Glutamatergic neuron (in vitro differentiated cells): ENCODE measurements around the gene KRAS. TPM values are rescaled to one million over a fixed set of nuclear protein-coding genes. Genes with fewer than 3 reads are reported as not detected.
A peak's percentile ranks its signal among the peaks of the same experiment; 100 is the strongest.
"Not testable (repeated sequence)": the region's sequence is repeated elsewhere in the genome, so short reads cannot be mapped to it uniquely, and the experiment has no call there.

ENCODE experiments used
- DNase-seq: peaks from one replicate; pipeline ENCODE4 v3.0.0; 2022
- H3K27ac Mint-ChIP-seq: one replicate; pipeline ENCODE4 v1.8.0; 2020; ENCODE audit warnings: mild to moderate bottlenecking, mixed read lengths, inconsistent platforms; ENCODE audit not compliant: unreplicated experiment
- H3K27me3 Mint-ChIP-seq: one replicate; pipeline ENCODE4 v1.8.0; 2020; ENCODE audit warnings: mild to moderate bottlenecking, moderate library complexity, mixed read lengths, inconsistent platforms; ENCODE audit not compliant: unreplicated experiment
- H3K36me3 Mint-ChIP-seq: one replicate; pipeline ENCODE4 v1.8.0; 2020; ENCODE audit warnings: mild to moderate bottlenecking, mixed read lengths, inconsistent platforms; ENCODE audit not compliant: unreplicated experiment
- H3K4me1 Mint-ChIP-seq: one replicate; pipeline ENCODE4 v1.8.0; 2020; ENCODE audit warnings: mild to moderate bottlenecking, low read depth, mixed read lengths, inconsistent platforms; ENCODE audit not compliant: unreplicated experiment
- H3K4me3 Mint-ChIP-seq: one replicate; pipeline ENCODE4 v1.8.0; 2020; ENCODE audit warnings: mild to moderate bottlenecking, mixed read lengths, inconsistent platforms; ENCODE audit not compliant: unreplicated experiment
- H3K9me3 Mint-ChIP-seq: one replicate; pipeline ENCODE4 v1.8.0; 2020; ENCODE audit warnings: mild to moderate bottlenecking, moderate library complexity, mixed read lengths, inconsistent platforms; ENCODE audit not compliant: unreplicated experiment
- long read RNA-seq: library from polyadenylated mRNA; unstranded; transcript quantifications from one replicate; pipeline ENCODE4 v2.0.0, GENCODE V29; 2020; ENCODE audit not compliant: unreplicated experiment
- total RNA-seq: library from RNA; stranded (reverse); fragmentation: NEBNext Ultra II Directional; extraction: Animal tissue kit (Norgen Biotek cat#: 25700); gene quantifications from one replicate; pipeline ENCODE4 v1.2.1, GENCODE V29; 2021; ENCODE audit not compliant: unreplicated experiment
- TF ChIP-seq, protein P1 (sequence below): fragments of 200-600 bp; sonication (generic); IDR thresholded peaks from one replicate; pipeline ENCODE4 v1.5.0; 2021; ENCODE audit not compliant: partially characterized antibody, unreplicated experiment

Gene KRAS
- 42.6 TPM for total RNA-seq
- long read RNA-seq, full-length matches to known transcripts, result 17 of 21 reads
- long read RNA-seq, partial matches to known transcripts, result 1 of 21 reads
- long read RNA-seq, other reads (novel, unspliced or antisense), result 3 of 21 reads

GRCh38 chr12:25250744-25251730, at the start of gene KRAS:
Gene KRAS (minus strand): TSS chr12:25250929.
- Mint-ChIP-seq H3K27ac (peak within 1 kb of the TSS; percentile 91), H3K4me1 (peaks cover 16% of the 10 kb centered on the region), H3K27me3 (peaks cover 9% of the 10 kb centered on the region), H3K9me3 (peaks cover 2% of the 10 kb centered on the region), H3K36me3 (peaks cover 5% of the 10 kb centered on the region), H3K4me3 (peak within 1 kb of the TSS; percentile 97)
- TF ChIP-seq, protein P1, sequence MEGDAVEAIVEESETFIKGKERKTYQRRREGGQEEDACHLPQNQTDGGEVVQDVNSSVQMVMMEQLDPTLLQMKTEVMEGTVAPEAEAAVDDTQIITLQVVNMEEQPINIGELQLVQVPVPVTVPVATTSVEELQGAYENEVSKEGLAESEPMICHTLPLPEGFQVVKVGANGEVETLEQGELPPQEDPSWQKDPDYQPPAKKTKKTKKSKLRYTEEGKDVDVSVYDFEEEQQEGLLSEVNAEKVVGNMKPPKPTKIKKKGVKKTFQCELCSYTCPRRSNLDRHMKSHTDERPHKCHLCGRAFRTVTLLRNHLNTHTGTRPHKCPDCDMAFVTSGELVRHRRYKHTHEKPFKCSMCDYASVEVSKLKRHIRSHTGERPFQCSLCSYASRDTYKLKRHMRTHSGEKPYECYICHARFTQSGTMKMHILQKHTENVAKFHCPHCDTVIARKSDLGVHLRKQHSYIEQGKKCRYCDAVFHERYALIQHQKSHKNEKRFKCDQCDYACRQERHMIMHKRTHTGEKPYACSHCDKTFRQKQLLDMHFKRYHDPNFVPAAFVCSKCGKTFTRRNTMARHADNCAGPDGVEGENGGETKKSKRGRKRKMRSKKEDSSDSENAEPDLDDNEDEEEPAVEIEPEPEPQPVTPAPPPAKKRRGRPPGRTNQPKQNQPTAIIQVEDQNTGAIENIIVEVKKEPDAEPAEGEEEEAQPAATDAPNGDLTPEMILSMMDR, result no peak
- DNase-seq, result peak; percentile 96

DNA sequence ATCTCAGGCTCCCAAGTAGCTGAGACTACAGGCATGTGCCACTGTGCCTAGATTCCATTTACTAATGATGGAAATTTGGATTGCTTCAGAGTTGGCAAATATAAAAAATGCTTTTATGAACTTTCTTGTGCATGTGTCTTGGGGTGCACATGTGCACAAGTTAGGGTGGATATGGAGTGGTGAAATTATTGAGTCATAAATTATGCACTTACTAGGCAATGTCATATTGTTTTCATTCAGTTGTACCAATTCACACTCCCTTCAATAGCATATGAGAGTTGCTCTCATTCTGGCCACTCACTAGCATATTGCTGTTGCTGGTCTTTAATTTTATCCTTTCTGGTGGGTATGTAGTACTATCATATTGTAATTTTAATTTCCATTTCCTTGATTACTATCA, 45.7 kb upstream of the KRAS start:
- TF ChIP-seq, protein P1, result no peak
- H3K36me3 Mint-ChIP-seq, result no peaks in the 10 kb centered on the region
- H3K9me3 Mint-ChIP-seq, result no peaks in the 10 kb centered on the region
- DNase-seq, result no peak
- no peak overlapping the region for H3K4me3 Mint-ChIP-seq
- peaks cover 7% of the 10 kb centered on the region for H3K4me1 Mint-ChIP-seq
- no peaks in the 10 kb centered on the region for H3K27me3 Mint-ChIP-seq
- no peak overlapping the region for H3K27ac Mint-ChIP-seq

DNA sequence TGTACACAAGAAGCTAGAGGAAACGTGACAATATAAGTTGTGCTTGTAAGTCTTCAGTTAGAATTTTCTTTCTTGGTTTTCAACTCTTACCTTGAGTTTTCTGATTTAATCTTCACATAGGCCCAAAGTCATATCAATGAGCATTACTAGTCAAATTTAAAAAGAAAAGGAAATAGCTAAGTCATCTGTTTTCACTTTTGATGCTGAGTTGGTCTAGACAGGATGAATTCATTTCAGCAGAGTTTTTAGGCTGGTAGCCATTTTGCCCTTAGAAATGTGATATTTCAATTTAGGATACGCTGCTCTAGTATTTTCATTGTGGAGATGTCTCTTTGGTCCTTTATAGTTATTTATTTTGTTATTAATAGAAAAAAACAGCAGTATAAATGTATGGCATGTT, 44.6 kb upstream of the KRAS start:
- TF ChIP-seq, protein P1, result no peak
- no peak overlapping the region for H3K27ac Mint-ChIP-seq
- DNase-seq, result no peak
- no peaks in the 10 kb centered on the region for H3K9me3 Mint-ChIP-seq
- H3K4me1 Mint-ChIP-seq, result peaks cover 7% of the 10 kb centered on the region
- H3K4me3 Mint-ChIP-seq, result no peak overlapping the region
- H3K36me3 Mint-ChIP-seq, result no peaks in the 10 kb centered on the region
- no peaks in the 10 kb centered on the region for H3K27me3 Mint-ChIP-seq

- Mint-ChIP-seq H3K4me1 (peaks cover 7% of the 10 kb centered on the region), H3K27ac (no peak overlapping the region), H3K36me3 (no peaks in the 10 kb centered on the region), H3K4me3 (no peak overlapping the region), H3K27me3 (no peaks in the 10 kb centered on the region), H3K9me3 (no peaks in the 10 kb centered on the region)
- DNase-seq, result no peak
- TF ChIP-seq, protein P1, result no peak
Measured at GRCh38 chr12:25293653-25294052, 42.9 kb upstream of the KRAS start.

DNA sequence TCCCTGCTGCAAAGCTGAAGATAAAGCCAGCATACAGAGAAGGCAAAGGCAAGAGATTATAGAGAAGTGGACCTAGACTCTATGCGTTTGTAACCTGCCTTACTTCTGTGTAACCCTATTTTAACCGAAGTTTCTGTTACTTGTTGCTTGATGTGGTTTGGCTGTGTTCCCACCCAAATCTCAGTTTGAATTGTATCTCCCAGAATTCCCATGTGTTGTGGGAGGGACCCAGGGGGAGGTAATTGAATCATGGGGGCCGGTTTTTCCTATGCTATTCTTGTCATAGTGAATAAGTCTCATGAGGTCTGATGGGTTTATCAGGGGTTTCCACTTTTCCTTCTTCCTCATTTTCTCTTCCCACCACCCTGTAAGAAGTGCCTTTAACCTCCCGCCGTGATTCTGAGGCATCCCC, 42.1 kb upstream of the KRAS start:
- H3K9me3 Mint-ChIP-seq, DNase-seq, H3K4me3 Mint-ChIP-seq, H3K27ac Mint-ChIP-seq, H3K36me3 Mint-ChIP-seq, H3K4me1 Mint-ChIP-seq, H3K27me3 Mint-ChIP-seq: not testable (repeated sequence)
